Activated CD8-positive, alpha-beta memory T cell treated with anti-CD3 and anti-CD28 coated beads for 48 hours (primary cell): ENCODE data around the gene PLXNB2.

ENCODE experiments used
- DNase-seq, 3 experiments: peaks; one replicate each; pipeline ENCODE4 v3.0.0-alpha.2; 2020; ENCODE audit warnings: low read depth in 2 of 3, low spot score in 2 of 3

PLXNB2 gene

DNA sequence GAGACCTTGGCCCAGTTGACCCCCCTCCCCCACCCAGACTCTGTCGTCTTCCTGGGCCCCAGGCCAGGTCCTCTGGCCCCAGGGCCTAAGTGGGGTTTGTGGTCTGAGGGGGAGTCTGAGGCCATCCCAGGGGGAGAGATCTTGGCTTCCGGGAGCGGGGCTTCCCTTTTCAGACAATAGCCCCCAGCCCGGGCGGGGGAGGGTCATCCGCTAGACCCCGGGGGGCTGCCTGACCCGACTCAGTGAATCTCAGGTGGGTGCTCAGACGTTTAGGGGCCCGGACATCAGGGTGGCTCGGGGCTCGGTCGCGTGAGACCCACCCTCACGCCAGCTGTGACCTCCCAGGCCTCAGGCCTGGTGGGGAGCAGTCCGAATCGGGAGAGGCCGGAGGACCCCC lies 37.9 kb downstream of the PLXNB2 start:
- DNase-seq = no peak

DNA sequence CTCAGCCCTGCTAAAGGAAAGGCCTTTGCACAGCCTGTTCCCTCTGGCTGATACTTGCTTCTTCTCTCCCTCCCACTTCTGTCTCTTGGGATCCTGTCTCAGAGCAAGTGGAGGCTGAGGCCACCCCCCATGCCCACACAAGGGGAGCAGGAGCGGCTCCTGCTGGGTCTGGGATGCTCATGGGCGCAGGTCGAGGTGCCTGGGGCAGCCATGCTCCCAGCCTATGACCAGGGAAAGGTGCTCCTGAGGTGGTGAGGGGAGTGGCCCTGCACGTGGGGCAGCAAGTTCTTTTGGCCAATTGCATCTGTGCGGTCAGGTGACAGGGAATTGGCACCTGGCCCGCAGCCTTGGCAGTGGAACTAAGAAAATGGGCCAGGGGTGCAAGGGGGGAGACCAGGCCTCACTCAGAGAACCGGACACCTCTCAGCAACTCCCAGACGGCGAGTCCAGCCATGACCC lies 38.8 kb downstream of the PLXNB2 start:
- no peak for DNase-seq

- no peak for DNase-seq
Measured at GRCh38 chr22:50267591-50268390, 39.7 kb downstream of the PLXNB2 start.

- no peak for DNase-seq
Measured at GRCh38 chr22:50266994-50267393, 40.5 kb downstream of the PLXNB2 start.

- no peak for DNase-seq
Measured at GRCh38 chr22:50264946-50265669, 42.3 kb downstream of the PLXNB2 start.

DNA sequence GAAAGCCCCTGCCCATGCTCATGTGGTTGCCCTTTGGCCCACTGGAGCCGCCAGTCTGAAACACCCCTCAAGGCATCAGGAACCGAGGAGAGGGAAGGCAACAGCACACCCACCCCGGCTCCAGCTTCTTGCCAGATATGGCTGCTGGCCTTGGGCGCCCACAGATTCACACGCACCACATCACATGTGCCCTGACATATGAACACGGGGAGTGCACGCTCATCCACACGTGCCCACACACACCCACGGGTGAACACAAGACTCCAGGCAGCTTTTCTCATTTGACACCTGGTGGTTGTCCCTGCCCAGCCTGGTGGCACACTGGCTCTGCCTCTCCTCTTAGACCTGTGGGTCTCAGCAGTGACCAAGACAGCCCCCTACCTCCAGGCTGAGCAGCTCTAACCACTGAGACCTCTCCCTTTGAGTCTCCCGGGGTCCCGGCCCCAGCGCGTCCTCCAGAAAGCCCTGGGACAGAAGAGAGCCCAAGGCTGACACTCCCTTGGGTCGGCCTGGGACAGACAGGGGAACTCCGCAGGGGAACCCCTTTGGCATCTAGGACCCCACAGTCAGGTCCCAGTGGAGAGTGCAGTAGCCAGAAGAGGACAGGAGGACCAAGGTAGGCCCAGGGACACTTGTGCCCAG lies 43.2 kb downstream of the PLXNB2 start:
- no peak for DNase-seq

- no peak for DNase-seq
Measured at GRCh38 chr22:50262973-50263617, 44.4 kb downstream of the PLXNB2 start.

GRCh38 chr22:50262460-50262911 lies 45.0 kb downstream of the PLXNB2 start:
- DNase-seq = no peak

DNA sequence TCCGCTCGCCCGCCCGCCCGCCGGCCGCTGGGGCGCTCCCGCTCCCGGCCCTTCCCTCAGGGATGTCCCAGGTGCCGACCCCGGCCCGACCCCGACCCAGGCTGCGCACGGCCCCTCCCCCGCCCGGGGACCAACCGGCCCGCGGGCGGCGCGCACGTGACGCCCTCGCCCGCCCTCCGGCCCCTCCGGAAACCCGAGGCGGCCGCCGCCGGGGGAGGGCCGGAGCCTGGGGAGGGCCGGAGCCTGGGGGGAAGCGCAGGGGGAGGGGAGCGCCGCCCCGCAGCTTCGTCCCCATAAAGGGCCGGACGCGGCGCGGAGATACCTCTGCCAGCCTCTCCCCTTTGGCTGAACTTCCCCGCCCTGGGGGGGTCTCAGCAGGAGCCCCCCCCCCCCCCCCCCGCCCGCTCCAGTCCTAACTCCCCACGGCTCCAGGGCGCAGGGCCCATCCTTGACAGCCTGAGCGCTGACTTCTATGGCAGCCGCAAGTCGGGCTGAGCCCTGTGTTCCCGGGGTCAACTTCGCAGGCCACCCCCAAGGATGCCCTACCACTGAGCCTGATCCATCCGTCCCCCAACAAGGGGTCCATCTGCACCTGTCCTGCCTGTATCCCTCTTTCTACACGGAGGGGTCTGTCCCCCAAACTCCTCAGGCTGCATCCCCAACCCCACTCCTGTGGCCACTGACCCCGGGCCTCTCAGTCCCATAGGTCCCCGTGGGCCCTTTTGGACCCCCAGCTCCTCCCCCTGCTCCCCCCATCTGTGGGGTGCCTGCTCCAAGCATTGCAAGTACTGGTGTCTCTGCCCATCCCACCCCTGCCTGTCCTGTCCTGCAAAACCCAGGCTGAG lies 45.6 kb downstream of the PLXNB2 start, which contains the start of gene MAPK12:
Gene MAPK12 (minus strand): TSS at position 69 of the 845 bp plus-strand sequence. CDS start 174 bp downstream, outside the sequence.
- no peak for DNase-seq

- DNase-seq = no peak
Measured at GRCh38 chr22:50260801-50261614, 46.4 kb downstream of the PLXNB2 start.

GRCh38 chr22:50260434-50260800 lies 47.0 kb downstream of the PLXNB2 start:
- DNase-seq = no peak

- no peak for DNase-seq
Measured at GRCh38 chr22:50259302-50259701, 48.1 kb downstream of the PLXNB2 start.

- DNase-seq = no peak
Measured at GRCh38 chr22:50258361-50259292, 48.8 kb downstream of the PLXNB2 start.

- DNase-seq = no peak
Measured at GRCh38 chr22:50257451-50258360, 49.7 kb downstream of the PLXNB2 start.

DNA sequence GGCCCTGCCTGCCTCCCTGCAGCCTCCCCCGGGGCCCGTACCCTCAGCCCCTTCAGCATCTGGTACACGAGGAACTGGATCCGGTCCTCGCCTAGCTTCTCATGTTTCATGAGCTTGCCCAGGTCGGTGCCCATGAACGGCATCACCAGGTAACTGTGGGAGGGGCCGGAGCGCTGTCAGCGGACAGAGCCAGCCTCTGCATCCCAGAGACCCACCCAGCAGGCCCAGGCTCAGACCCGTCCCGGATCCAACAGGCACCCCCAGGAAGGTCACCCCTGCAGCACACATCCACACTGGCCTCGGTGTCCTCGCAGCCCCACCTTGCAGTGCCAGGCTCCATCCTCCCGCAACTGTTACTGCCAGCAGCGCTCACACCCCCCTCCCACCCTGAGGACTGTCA lies 50.4 kb downstream of the PLXNB2 start:
- no peak for DNase-seq

- no peak for DNase-seq
Measured at GRCh38 chr22:50256258-50256862, 51.1 kb downstream of the PLXNB2 start.

- no peak for DNase-seq
Measured at GRCh38 chr22:50255607-50256006, 51.8 kb downstream of the PLXNB2 start.
